Measurements from ENCODE around the gene DYNC1I2. TPM values are rescaled to one million over a fixed set of nuclear protein-coding genes. Genes with fewer than 3 reads are reported as not detected.

The DYNC1I2 gene
- total RNA-seq, 1 donor from 2014 or later, result 121 TPM

GRCh38 chr2:171792886-171793580 lies 105.8 kb downstream of the DYNC1I2 start:
- Histone ChIP-seq H3K27ac (ENCODE audit: low read depth, low read length) (no peak overlapping the region), H2AFZ (ENCODE audit: low read depth, low read length) (no peak overlapping the region)
- no peak for DNase-seq (ENCODE audit: low read depth)

GRCh38 chr2:171793691-171794678 lies 106.7 kb downstream of the DYNC1I2 start:
- TF ChIP-seq CTCF (IDR thresholded peaks at IDR 0.05; ENCODE audit: insufficient read depth, low read depth, low read length) (no peak), EZH2 (IDR thresholded peaks at IDR 0.05; ENCODE audit: insufficient read depth, low read length) (no peak)
- Histone ChIP-seq H3K4me2 (ENCODE audit: low read length) (no peak overlapping the region), H3K9me3 (ENCODE audit: insufficient read depth, low read depth, low read length) (no peaks in the 10 kb centered on the region), H3K4me1 (ENCODE audit: insufficient read depth, low read length) (peaks cover 13% of the 10 kb centered on the region), H3K79me2 (ENCODE audit: insufficient read depth, low read length) (no peaks in the 10 kb centered on the region), H3K4me3 (ENCODE audit: insufficient read depth, low read depth, low read length) (no peak overlapping the region), H3K27me3 (ENCODE audit: insufficient read depth, low read length) (no peaks in the 10 kb centered on the region), H4K20me1 (ENCODE audit: insufficient read depth, low read length) (no peaks in the 10 kb centered on the region), H3K36me3 (ENCODE audit: insufficient read depth, low read length) (peaks cover 8% of the 10 kb centered on the region), H2AFZ (ENCODE audit: low read depth, low read length) (no peak overlapping the region), H3K9ac (ENCODE audit: low read length) (no peak overlapping the region), H3K27ac (ENCODE audit: low read depth, low read length) (no peak overlapping the region)
- peaks cover 7% of the 10 kb centered on the region for H3K36me3 Mint-ChIP-seq (ENCODE audit: low read depth, unreplicated experiment)
- no peaks in the 10 kb centered on the region for H3K9me3 Mint-ChIP-seq (ENCODE audit: unreplicated experiment)
- no peaks in the 10 kb centered on the region for H3K27me3 Mint-ChIP-seq (ENCODE audit: low read depth, unreplicated experiment)
- H3K4me1 Mint-ChIP-seq (ENCODE audit: low read depth, unreplicated experiment), result peaks cover 19% of the 10 kb centered on the region
- DNase-seq (ENCODE audit: low read depth) (peak; percentile 43), FAIRE-seq (no peak)
- no peak overlapping the region for H3K27ac Mint-ChIP-seq (ENCODE audit: unreplicated experiment)
- no peak overlapping the region for H3K4me3 Mint-ChIP-seq (ENCODE audit: unreplicated experiment)

More at GRCh38 chr2:171792886-171793580, 105.8 kb downstream of the DYNC1I2 start:
- no peak overlapping the region for H3K4me3 ChIP-seq (ENCODE audit: insufficient read depth, low read depth, low read length)
- no peaks in the 10 kb centered on the region for H3K9me3 ChIP-seq (ENCODE audit: insufficient read depth, low read depth, low read length)
- Mint-ChIP-seq H3K27ac (ENCODE audit: unreplicated experiment) (peak overlapping the region; percentile 47), H3K4me1 (ENCODE audit: low read depth, unreplicated experiment) (peaks cover 10% of the 10 kb centered on the region), H3K9me3 (ENCODE audit: unreplicated experiment) (no peaks in the 10 kb centered on the region), H3K4me3 (ENCODE audit: unreplicated experiment) (no peak overlapping the region), H3K36me3 (ENCODE audit: low read depth, unreplicated experiment) (peaks cover 14% of the 10 kb centered on the region), H3K27me3 (ENCODE audit: low read depth, unreplicated experiment) (no peaks in the 10 kb centered on the region)
- no peak for FAIRE-seq
- H3K27me3 ChIP-seq (ENCODE audit: insufficient read depth, low read length), result no peaks in the 10 kb centered on the region
- H3K79me2 ChIP-seq (ENCODE audit: insufficient read depth, low read length), result no peaks in the 10 kb centered on the region
- peaks cover 4% of the 10 kb centered on the region for H3K4me1 ChIP-seq (ENCODE audit: insufficient read depth, low read length)
- H3K36me3 ChIP-seq (ENCODE audit: insufficient read depth, low read length), result peaks cover 8% of the 10 kb centered on the region
- TF ChIP-seq EZH2 (IDR thresholded peaks at IDR 0.05; ENCODE audit: insufficient read depth, low read length), result no peak
- no peak for TF ChIP-seq CTCF (IDR thresholded peaks at IDR 0.05; ENCODE audit: insufficient read depth, low read depth, low read length)
- no peak overlapping the region for H3K9ac ChIP-seq (ENCODE audit: low read length)
- H3K4me2 ChIP-seq (ENCODE audit: low read length), result no peak overlapping the region
- no peaks in the 10 kb centered on the region for H4K20me1 ChIP-seq (ENCODE audit: insufficient read depth, low read length)
